H1 (cell line): ENCODE data around the gene OR5M3. TPM values are rescaled to one million over a fixed set of nuclear protein-coding genes. Genes with fewer than 3 reads are reported as not detected.

Source experiments
- CTCF ChIA-PET: fragments of 300-600 bp; sonication (Branson Sonifier 250); formaldehyde crosslinking; loops from one replicate; lab custom pipeline; 2021; ENCODE audit not compliant: partially characterized antibody; lab: Charles Lee
- POLR2A ChIA-PET: fragments of 300-600 bp; sonication (Branson Sonifier 250); formaldehyde crosslinking; loops from one replicate; lab custom pipeline; 2021; ENCODE audit warnings: inconsistent platforms; ENCODE audit not compliant: partially characterized antibody; lab: Charles Lee
- DNase-seq, 2 experiments: peaks; one replicate each; pipeline versions ENCODE4 v3.0.0 to v3.0.0-alpha.2; 2010 to 2022; ENCODE audit warnings: low spot score in 2 of 2, low read depth in 1 of 2, mixed read lengths in 1 of 2
- FAIRE-seq: peaks from 2 replicates; lab custom pipeline; 2011; peaks lifted over from hg19 to GRCh38; lab: Jason Lieb, UNC
- H2AFZ ChIP-seq: 2 replicates; pipeline ENCODE4 v1.8.1; 2012; ENCODE audit warnings: low read length, inconsistent platforms
- H2AK5ac ChIP-seq: 2 replicates; pipeline ENCODE4 v1.6.1; 2013; ENCODE audit warnings: low read depth, low read length
- H2BK120ac ChIP-seq: replicated peaks from 2 replicates; pipeline ENCODE3; 2013; ENCODE audit warnings: low read depth, low read length, inconsistent platforms
- H2BK12ac ChIP-seq: 2 replicates; pipeline ENCODE4 v1.6.1; 2013; ENCODE audit warnings: low read depth, low read length
- H2BK15ac ChIP-seq: 2 replicates; pipeline ENCODE4 v1.6.1; 2013; ENCODE audit warnings: low read length
- H2BK20ac ChIP-seq: 2 replicates; pipeline ENCODE4 v1.6.1; 2013; ENCODE audit warnings: low read length
- H2BK5ac ChIP-seq: 2 replicates; pipeline ENCODE4 v1.6.1; 2013; ENCODE audit warnings: low read depth, low read length
- H3K14ac ChIP-seq: 2 replicates; pipeline ENCODE4 v1.6.1; 2013; ENCODE audit warnings: inconsistent platforms; ENCODE audit not compliant: insufficient read length
- H3K18ac ChIP-seq: 2 replicates; pipeline ENCODE4 v1.6.1; 2013; ENCODE audit warnings: low read length; ENCODE audit errors: extremely low read depth
- H3K23ac ChIP-seq: 2 replicates; pipeline ENCODE4 v1.6.1; 2013; ENCODE audit warnings: inconsistent platforms; ENCODE audit not compliant: insufficient read length
- H3K23me2 ChIP-seq: 2 replicates; pipeline ENCODE4 v1.6.1; 2013; ENCODE audit warnings: low read depth, low read length
- H3K27ac ChIP-seq: 2 replicates; pipeline ENCODE4 v1.6.1; 2011; ENCODE audit warnings: low read depth, low read length, inconsistent platforms
- H3K27me3 ChIP-seq, 4 experiments: replicated peaks in 1 of 4; 1 replicate in 1 of 4; 2 replicates in 3 of 4; pipeline versions ENCODE4 v1.6.1 to v1.8.1; 2011 to 2013; ENCODE audit warnings: low read length in 3 of 4, mild to moderate bottlenecking in 3 of 4, inconsistent platforms in 2 of 4, mixed read lengths in 2 of 4, moderate library complexity in 1 of 4; ENCODE audit not compliant: control insufficient read depth in 3 of 4, insufficient read depth in 3 of 4; ENCODE audit errors: extremely low read depth in 1 of 4
- H3K36me3 ChIP-seq, 4 experiments: 2 replicates each; pipeline versions ENCODE4 v1.6.1 to v1.8.1; 2011 to 2013; ENCODE audit warnings: mild to moderate bottlenecking in 4 of 4, low read length in 3 of 4, moderate library complexity in 2 of 4, control low read depth in 1 of 4, inconsistent platforms in 1 of 4; ENCODE audit not compliant: insufficient read depth in 4 of 4, control insufficient read depth in 2 of 4
- H3K4ac ChIP-seq: replicated peaks from 2 replicates; pipeline ENCODE3; 2013; ENCODE audit warnings: low read length, low read depth, mixed read lengths, inconsistent platforms; ENCODE audit not compliant: insufficient read length
- H3K4me1 ChIP-seq, 4 experiments: replicated peaks in 1 of 4; 1 replicate in 1 of 4; 2 replicates in 3 of 4; pipeline versions ENCODE4 v1.6.1 to v1.8.1; 2011 to 2013; ENCODE audit warnings: low read length in 3 of 4, inconsistent platforms in 2 of 4, mixed read lengths in 1 of 4; ENCODE audit not compliant: insufficient read depth in 4 of 4, control insufficient read depth in 3 of 4
- H3K4me2 ChIP-seq, 2 experiments: 2 replicates each; pipeline versions ENCODE4 v1.6.1 to v1.8.1; 2011 to 2013; ENCODE audit warnings: low read depth in 2 of 2, low read length in 2 of 2, control low read depth in 1 of 2, inconsistent platforms in 1 of 2, mild to moderate bottlenecking in 1 of 2; ENCODE audit not compliant: insufficient read depth in 1 of 2
- H3K4me3 ChIP-seq, 4 experiments: fragments of 200-600, 300-600 bp in 1 of 4; sonication (generic), shearing (Covaris generic), sonication (Bioruptor Twin) in 1 of 4; 2 replicates each; pipeline versions ENCODE4 v1.5.1 to v1.8.1; 2011 to 2016; ENCODE audit warnings: low read length in 4 of 4, low read depth in 3 of 4, control low read depth in 2 of 4, inconsistent platforms in 2 of 4, mild to moderate bottlenecking in 2 of 4, mixed read lengths in 1 of 4, moderate library complexity in 1 of 4; ENCODE audit not compliant: insufficient read depth in 2 of 4; ENCODE audit errors: extremely low read depth in 1 of 4
- H3K56ac ChIP-seq: replicated peaks from 2 replicates; pipeline ENCODE3; 2013; ENCODE audit warnings: low read depth, mild to moderate bottlenecking, mixed read lengths, low read length, inconsistent platforms; ENCODE audit not compliant: insufficient read length
- H3K79me1 ChIP-seq: 2 replicates; pipeline ENCODE4 v1.6.1; 2013; ENCODE audit warnings: low read depth, low read length, control low read depth
- H3K79me2 ChIP-seq, 2 experiments: 2 replicates each; pipeline versions ENCODE4 v1.6.1 to v1.8.1; 2012 to 2013; ENCODE audit warnings: low read length in 2 of 2, mild to moderate bottlenecking in 2 of 2, inconsistent platforms in 1 of 2; ENCODE audit not compliant: insufficient read depth in 2 of 2, control insufficient read depth in 1 of 2
- H3K9ac ChIP-seq, 4 experiments: replicated peaks in 1 of 4; 1 replicate in 1 of 4; 2 replicates in 3 of 4; pipeline versions ENCODE4 v1.6.1 to v1.8.1; 2011 to 2013; ENCODE audit warnings: low read depth in 3 of 4, low read length in 3 of 4, control low read depth in 2 of 4, mild to moderate bottlenecking in 2 of 4, moderate library complexity in 2 of 4, inconsistent platforms in 1 of 4; ENCODE audit errors: extremely low read depth in 1 of 4
- H3K9me3 ChIP-seq, 2 experiments: 2 replicates each; pipeline versions ENCODE4 v1.6.1 to v1.8.1; 2012 to 2013; ENCODE audit warnings: mild to moderate bottlenecking in 2 of 2, moderate library complexity in 2 of 2, control low read depth in 1 of 2, inconsistent platforms in 1 of 2, low read depth in 1 of 2, low read length in 1 of 2, mixed read lengths in 1 of 2; ENCODE audit not compliant: insufficient read depth in 2 of 2
- H4K20me1 ChIP-seq, 2 experiments: replicated peaks in 1 of 2; 2 replicates each; pipeline versions ENCODE3 to v1.8.1; 2011 to 2013; ENCODE audit warnings: inconsistent platforms in 2 of 2, low read length in 2 of 2, mild to moderate bottlenecking in 1 of 2; ENCODE audit not compliant: insufficient read depth in 2 of 2, control insufficient read depth in 1 of 2
- H4K5ac ChIP-seq: 2 replicates; pipeline ENCODE4 v1.6.1; 2013; ENCODE audit warnings: low read length, low read depth, mixed read lengths, inconsistent platforms; ENCODE audit not compliant: insufficient read length
- H4K8ac ChIP-seq: 2 replicates; pipeline ENCODE4 v1.8.0; 2013; ENCODE audit warnings: mild to moderate bottlenecking, moderate library complexity, low read length, inconsistent platforms; ENCODE audit not compliant: insufficient read depth; ENCODE audit errors: extremely low read depth
- H4K91ac ChIP-seq: replicated peaks from 2 replicates; pipeline ENCODE3; 2013; ENCODE audit warnings: low read length, mixed read lengths, inconsistent platforms; ENCODE audit not compliant: insufficient read length
- BACH1 ChIP-seq: IDR thresholded peaks from 2 replicates; pipeline ENCODE4 v1.6.1; 2012; ENCODE audit warnings: low read length, improper control_type of control experiment
- BRCA1 ChIP-seq: IDR thresholded peaks from 2 replicates; pipeline ENCODE4 v1.6.1; 2012; ENCODE audit warnings: low read depth, low read length, improper control_type of control experiment
- CEBPB ChIP-seq: IDR thresholded peaks from 2 replicates; pipeline ENCODE4 v1.6.1; 2012; ENCODE audit warnings: low read depth, low read length
- E2F6 ChIP-seq: IDR thresholded peaks from 2 replicates; pipeline ENCODE4 v1.6.1; 2012; ENCODE audit warnings: inconsistent platforms
- KDM5A ChIP-seq: fragments of 200-600 bp; IDR thresholded peaks from 2 replicates; pipeline ENCODE4 v1.7.1; 2012; ENCODE audit warnings: mild to moderate bottlenecking, low read length, inconsistent platforms, mixed read lengths
- NRF1 ChIP-seq: IDR thresholded peaks from 2 replicates; pipeline ENCODE4 v1.6.1; 2011; ENCODE audit warnings: mild to moderate bottlenecking, low read depth, low read length, improper control_type of control experiment
- RNF2 ChIP-seq: fragments of 200-900, 300-1000 bp; sonication (generic); IDR thresholded peaks from 2 replicates; pipeline ENCODE4 v1.7.1; 2016; ENCODE audit warnings: borderline replicate concordance, low read depth, mild to moderate bottlenecking, antibody characterized with exemption, low read length; ENCODE audit not compliant: poor library complexity, severe bottlenecking; ENCODE audit errors: missing control alignments
- SIRT6 ChIP-seq: IDR thresholded peaks from one replicate; pipeline ENCODE4 v1.7.1; 2012; ENCODE audit warnings: low read length, inconsistent platforms
- SP1 ChIP-seq: IDR thresholded peaks from 2 replicates; pipeline ENCODE4 v1.6.1; 2011; ENCODE audit warnings: low read depth, low read length
- SRF ChIP-seq: IDR thresholded peaks from 2 replicates; pipeline ENCODE4 v1.6.1; 2011; ENCODE audit warnings: mild to moderate bottlenecking, low read depth, low read length, moderate library complexity
- TEAD4 ChIP-seq: IDR thresholded peaks from 2 replicates; pipeline ENCODE4 v1.6.1; 2012; ENCODE audit warnings: low read depth, low read length, inconsistent platforms, mixed read lengths
- WGBS, 2 experiments: shearing (Covaris generic) in 1 of 2; methylation state at CpG; one replicate each; pipeline versions ENCODE4 v1.1.6 to v1.1.7; 2013 to 2015; ENCODE audit warnings: low lambda C conversion rate in 2 of 2, mixed read lengths in 2 of 2, inconsistent platforms in 1 of 2, low coverage in 1 of 2, missing lambda C conversion rate in 1 of 2; ENCODE audit not compliant: insufficient replicate concordance in 2 of 2, insufficient coverage in 1 of 2, insufficient read length in 1 of 2; ENCODE audit errors: extremely low coverage in 1 of 2, missing lambda C conversion rate in 1 of 2; 5-methylcytosine and 5-hydroxymethylcytosine counted together
- polyA plus RNA-seq, 7 experiments: library from polyadenylated mRNA; depleted of rRNA in 3 of 7; stranded (reverse) in 5 of 7; unstranded in 2 of 7; fragments of >200 nt in 5 of 7; fragments of 200-250 nt in 2 of 7; gene quantifications; 1 replicate in 5 of 7; 2 replicates in 1 of 7; 4 replicates in 1 of 7; pipeline versions ENCODE4 v1.2.1 to v1.2.3, GENCODE V29; 2011 to 2013; ENCODE audit warnings: missing spikeins in 2 of 7, mixed read lengths in 2 of 7
- total RNA-seq: library from RNA; stranded (reverse); fragmentation: NEBNext Ultra II Directional; extraction: Animal tissue kit (Norgen Biotek cat#: 25700); gene quantifications from 2 replicates; pipeline ENCODE4 v1.2.1, GENCODE V29; 2021
- TF ChIP-seq, protein P1 (sequence below): IDR thresholded peaks from 2 replicates; pipeline ENCODE4 v1.6.1; 2011; ENCODE audit warnings: low read length, improper control_type of control experiment

Gene OR5M3
- total and polyA plus RNA-seq, 2 of the 8 experiments (the other 6 are each of a cell fraction or from before 2014, with no cell fraction given): not detected

- no peak for DNase-seq
- H4K20me1 ChIP-seq: no peaks in the 10 kb centered on the region
- H3K14ac ChIP-seq: no peak overlapping the region
- no peak overlapping the region for H2BK120ac ChIP-seq
- CTCF ChIA-PET: no interaction called here
- FAIRE-seq: no peak
- H3K18ac ChIP-seq: no peak overlapping the region
- H2AK5ac ChIP-seq: no peak overlapping the region
- H3K27me3 ChIP-seq: no peaks in the 10 kb centered on the region
- no peak overlapping the region for H3K4me3 ChIP-seq
- no peaks in the 10 kb centered on the region for H3K79me2 ChIP-seq
- no peak overlapping the region for H3K27ac ChIP-seq
- no peak overlapping the region for H2BK20ac ChIP-seq
- TF ChIP-seq E2F6 (no peak), NRF1 (no peak), TEAD4 (no peak), RNF2 (no peak), KDM5A (no peak), SIRT6 (no peak), SRF (no peak), BACH1 (no peak), BRCA1 (no peak), CEBPB (no peak), SP1 (no peak)
- TF ChIP-seq, protein P1, sequence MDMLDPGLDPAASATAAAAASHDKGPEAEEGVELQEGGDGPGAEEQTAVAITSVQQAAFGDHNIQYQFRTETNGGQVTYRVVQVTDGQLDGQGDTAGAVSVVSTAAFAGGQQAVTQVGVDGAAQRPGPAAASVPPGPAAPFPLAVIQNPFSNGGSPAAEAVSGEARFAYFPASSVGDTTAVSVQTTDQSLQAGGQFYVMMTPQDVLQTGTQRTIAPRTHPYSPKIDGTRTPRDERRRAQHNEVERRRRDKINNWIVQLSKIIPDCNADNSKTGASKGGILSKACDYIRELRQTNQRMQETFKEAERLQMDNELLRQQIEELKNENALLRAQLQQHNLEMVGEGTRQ: no peak
- no peak overlapping the region for H2AFZ ChIP-seq
- no peak overlapping the region for H2BK5ac ChIP-seq
- no peak overlapping the region for H4K5ac ChIP-seq
- H3K56ac ChIP-seq: no peak overlapping the region
- H3K36me3 ChIP-seq: no peaks in the 10 kb centered on the region
- no peak overlapping the region for H3K4me2 ChIP-seq
- POLR2A ChIA-PET: no interaction called here
- 90% methylated on average over 1 of the region's 1 CpG; no CpG with 5 or more reads in 1 of the 2 experiments for WGBS, 2 experiments
- no peak overlapping the region for H3K23ac ChIP-seq
- no peak overlapping the region for H3K4ac ChIP-seq
- no peak overlapping the region for H3K9ac ChIP-seq
- no peaks in the 10 kb centered on the region; the same call in 1 of the 2 replicates for H3K23me2 ChIP-seq
- H3K4me1 ChIP-seq: no peaks in the 10 kb centered on the region
- no peak overlapping the region for H2BK15ac ChIP-seq
- H4K8ac ChIP-seq: no peak overlapping the region
- H3K9me3 ChIP-seq: no peaks in the 10 kb centered on the region
- H2BK12ac ChIP-seq: no peak overlapping the region
- H3K79me1 ChIP-seq: no peaks in the 10 kb centered on the region
- H4K91ac ChIP-seq: no peak overlapping the region
These were observed 16.1 kb downstream of the OR5M3 start for GRCh38 chr11:56457076-56457475.
